PC-3 (cell line): ENCODE measurements around the gene CRB2.

ENCODE experiments used
- EZH2 ChIP-seq: fragments of 300-600 bp; sonication (generic); IDR thresholded peaks from one replicate; pipeline ENCODE4 v1.6.1; 2017; ENCODE audit warnings: antibody characterized with exemption, mild to moderate bottlenecking, low read length; ENCODE audit not compliant: unreplicated experiment
- EZH2phosphoT487 ChIP-seq: fragments of 300-600 bp; sonication (generic); IDR thresholded peaks from 2 replicates; pipeline ENCODE4 v1.6.1; 2018; ENCODE audit warnings: mild to moderate bottlenecking, antibody characterized with exemption, low read length, borderline replicate concordance
- TF ChIP-seq, protein P1 (sequence below): fragments of 300-600 bp; sonication (generic); conservative IDR thresholded peaks from 2 replicates; pipeline ENCODE4 v1.5.1; 2017; ENCODE audit warnings: antibody characterized with exemption, low read depth, mild to moderate bottlenecking, low read length

DNA sequence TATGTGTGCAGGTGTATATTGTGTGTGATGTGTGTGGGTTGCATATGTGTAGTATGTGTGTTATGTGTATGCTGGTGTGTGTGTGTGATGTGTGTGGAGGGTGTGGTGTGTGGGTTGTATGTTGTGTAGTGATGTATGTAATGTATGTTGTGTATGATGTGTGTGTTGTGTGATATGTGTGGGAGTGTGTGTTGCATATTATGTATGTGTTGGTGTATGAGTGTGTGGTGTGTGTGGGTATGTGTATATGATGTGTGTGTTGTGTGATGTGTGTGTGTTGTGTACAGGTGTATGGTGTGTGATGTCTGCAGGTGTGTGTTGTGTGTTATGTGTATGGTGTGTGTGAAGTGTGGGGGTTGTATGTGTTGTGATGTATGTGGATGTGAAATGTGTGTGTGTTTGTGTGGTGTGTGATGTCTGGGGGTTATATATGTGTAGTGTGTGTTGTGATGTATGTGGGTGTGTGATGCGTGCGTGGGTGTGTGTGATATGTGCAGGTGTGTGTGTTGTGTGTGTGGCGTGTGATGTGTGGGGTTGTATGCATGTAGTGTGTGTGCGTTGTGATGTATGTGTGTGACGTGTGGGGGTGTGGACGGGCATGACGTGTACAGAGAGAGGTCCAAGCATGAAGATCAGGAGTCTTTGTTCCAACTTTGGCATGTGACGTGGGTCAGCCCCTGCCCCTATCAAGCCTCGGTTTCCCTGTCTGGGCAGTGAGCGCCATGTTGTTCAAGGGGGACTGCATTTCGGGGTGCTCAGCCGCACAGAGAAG lies 8.5 kb upstream of the CRB2 start:
- TF ChIP-seq, protein P1, sequence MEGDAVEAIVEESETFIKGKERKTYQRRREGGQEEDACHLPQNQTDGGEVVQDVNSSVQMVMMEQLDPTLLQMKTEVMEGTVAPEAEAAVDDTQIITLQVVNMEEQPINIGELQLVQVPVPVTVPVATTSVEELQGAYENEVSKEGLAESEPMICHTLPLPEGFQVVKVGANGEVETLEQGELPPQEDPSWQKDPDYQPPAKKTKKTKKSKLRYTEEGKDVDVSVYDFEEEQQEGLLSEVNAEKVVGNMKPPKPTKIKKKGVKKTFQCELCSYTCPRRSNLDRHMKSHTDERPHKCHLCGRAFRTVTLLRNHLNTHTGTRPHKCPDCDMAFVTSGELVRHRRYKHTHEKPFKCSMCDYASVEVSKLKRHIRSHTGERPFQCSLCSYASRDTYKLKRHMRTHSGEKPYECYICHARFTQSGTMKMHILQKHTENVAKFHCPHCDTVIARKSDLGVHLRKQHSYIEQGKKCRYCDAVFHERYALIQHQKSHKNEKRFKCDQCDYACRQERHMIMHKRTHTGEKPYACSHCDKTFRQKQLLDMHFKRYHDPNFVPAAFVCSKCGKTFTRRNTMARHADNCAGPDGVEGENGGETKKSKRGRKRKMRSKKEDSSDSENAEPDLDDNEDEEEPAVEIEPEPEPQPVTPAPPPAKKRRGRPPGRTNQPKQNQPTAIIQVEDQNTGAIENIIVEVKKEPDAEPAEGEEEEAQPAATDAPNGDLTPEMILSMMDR: no peak
- TF ChIP-seq EZH2: no peak
- TF ChIP-seq EZH2phosphoT487: no peak
